GM12892 (cell line): Measurements from ENCODE around the gene PPIB.
"Not testable (repeated sequence)": the region's sequence is repeated elsewhere in the genome, so short reads cannot be mapped to it uniquely, and the experiment has no call there.

Experiments used
- DNase-seq: peaks from one replicate; pipeline ENCODE4 v3.0.0; 2011; ENCODE audit not compliant: insufficient read length
- FAIRE-seq: peaks from 2 replicates; lab custom pipeline; 2011; peaks lifted over from hg19 to GRCh38; lab: Jason Lieb, UNC
- POLR2A ChIP-seq: IDR thresholded peaks from 2 replicates; pipeline ENCODE4 v1.6.1; 2011; ENCODE audit warnings: low read depth, low read length, control low read depth
- POLR2AphosphoS5 ChIP-seq: IDR thresholded peaks from 2 replicates; pipeline ENCODE4 v1.6.1; 2011; ENCODE audit warnings: low read depth, low read length, control low read depth
- TAF1 ChIP-seq: IDR thresholded peaks from 2 replicates; pipeline ENCODE4 v1.6.1; 2011; ENCODE audit warnings: low read depth, mild to moderate bottlenecking, control low read depth, low read length, borderline replicate concordance

The PPIB gene

GRCh38 chr15:64112904-64113303 is 49.9 kb downstream of the PPIB start:
- TF ChIP-seq POLR2A (no peak), TAF1 (no peak)
- FAIRE-seq, result no peak
- DNase-seq, result no peak

- FAIRE-seq (peak; percentile 53), DNase-seq (no peak)
- TF ChIP-seq TAF1, result no peak
- TF ChIP-seq POLR2A, result no peak
- TF ChIP-seq POLR2AphosphoS5, result no peak
Observed at GRCh38 chr15:64112073-64112772, 50.6 kb downstream of the PPIB start.

- no peak for TF ChIP-seq TAF1
- TF ChIP-seq POLR2A, result no peak
- TF ChIP-seq POLR2AphosphoS5, result no peak
- DNase-seq, result no peak
- FAIRE-seq, result peak; percentile 44
Observed at GRCh38 chr15:64111679-64112050, 51.2 kb downstream of the PPIB start.

GRCh38 chr15:64110950-64111678 is 51.7 kb downstream of the PPIB start:
- FAIRE-seq (peak; percentile 57), DNase-seq (no peak)
- TF ChIP-seq TAF1 (no peak), POLR2A (no peak), POLR2AphosphoS5 (no peak)

- not testable (repeated sequence) for DNase-seq, FAIRE-seq
Observed at GRCh38 chr15:64110108-64110701, 52.6 kb downstream of the PPIB start.

GRCh38 chr15:64107337-64107736 is 55.5 kb downstream of the PPIB start:
- TF ChIP-seq POLR2A (no peak), POLR2AphosphoS5 (no peak), TAF1 (no peak)
- FAIRE-seq, result peak; percentile 14
- no peak for DNase-seq
